A549 (cell line): ENCODE measurements around the gene LIMCH1.

Source experiments
- NFE2L2 ChIP-seq: fragments of 150-350 bp; conservative IDR thresholded peaks from 2 replicates; pipeline ENCODE4 v1.6.1; 2014; ENCODE audit warnings: low read length
- TF ChIP-seq, protein P1 (sequence below): fragments of >200 bp; sonication (Bioruptor Twin); formaldehyde crosslinking; IDR thresholded peaks from 3 replicates; pipeline ENCODE4 v1.5.1; 2016

DNA sequence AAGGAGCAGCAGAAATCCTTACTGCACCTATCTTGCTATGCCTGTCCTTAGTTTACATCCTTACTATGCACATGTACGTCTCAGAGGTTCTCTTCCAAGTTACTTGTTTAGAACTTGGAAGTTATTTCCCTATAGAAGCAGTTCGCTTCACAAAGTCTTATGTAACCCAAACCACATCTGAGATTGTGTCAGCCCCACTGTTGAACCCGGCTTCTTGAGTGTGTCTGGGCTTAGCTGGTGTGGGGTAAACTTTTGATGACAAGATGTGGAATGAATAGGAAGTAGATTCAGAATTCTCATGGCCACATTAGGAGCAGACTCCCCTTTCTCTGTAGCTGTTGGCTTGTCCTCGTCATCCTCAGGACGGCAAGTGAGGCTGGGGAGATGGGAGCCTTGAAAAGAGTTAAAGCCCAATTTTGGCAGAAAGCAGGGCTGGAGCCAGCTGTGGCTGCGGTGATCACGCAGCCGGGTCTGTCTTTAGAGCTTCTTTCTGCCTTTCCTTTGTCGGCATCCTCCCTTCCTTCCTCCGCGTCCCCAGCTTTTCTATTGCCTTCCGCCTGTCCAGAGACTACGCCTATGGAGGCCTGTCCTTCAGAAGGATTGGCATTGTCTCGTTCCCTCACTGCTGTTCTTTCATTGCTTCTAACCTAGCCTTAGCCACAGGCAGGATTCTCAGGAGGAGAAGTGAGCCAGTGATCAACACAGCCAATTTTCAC lies 23.0 kb upstream of the LIMCH1 start:
- TF ChIP-seq, protein P1, sequence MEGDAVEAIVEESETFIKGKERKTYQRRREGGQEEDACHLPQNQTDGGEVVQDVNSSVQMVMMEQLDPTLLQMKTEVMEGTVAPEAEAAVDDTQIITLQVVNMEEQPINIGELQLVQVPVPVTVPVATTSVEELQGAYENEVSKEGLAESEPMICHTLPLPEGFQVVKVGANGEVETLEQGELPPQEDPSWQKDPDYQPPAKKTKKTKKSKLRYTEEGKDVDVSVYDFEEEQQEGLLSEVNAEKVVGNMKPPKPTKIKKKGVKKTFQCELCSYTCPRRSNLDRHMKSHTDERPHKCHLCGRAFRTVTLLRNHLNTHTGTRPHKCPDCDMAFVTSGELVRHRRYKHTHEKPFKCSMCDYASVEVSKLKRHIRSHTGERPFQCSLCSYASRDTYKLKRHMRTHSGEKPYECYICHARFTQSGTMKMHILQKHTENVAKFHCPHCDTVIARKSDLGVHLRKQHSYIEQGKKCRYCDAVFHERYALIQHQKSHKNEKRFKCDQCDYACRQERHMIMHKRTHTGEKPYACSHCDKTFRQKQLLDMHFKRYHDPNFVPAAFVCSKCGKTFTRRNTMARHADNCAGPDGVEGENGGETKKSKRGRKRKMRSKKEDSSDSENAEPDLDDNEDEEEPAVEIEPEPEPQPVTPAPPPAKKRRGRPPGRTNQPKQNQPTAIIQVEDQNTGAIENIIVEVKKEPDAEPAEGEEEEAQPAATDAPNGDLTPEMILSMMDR: no peak
- no peak for TF ChIP-seq NFE2L2
